Hepatocyte (in vitro differentiated cells): ENCODE results near the gene TANC1.

Experiments used
- EZH2phosphoT487 ChIP-seq: fragments of 200-600 bp; sonication (generic); IDR thresholded peaks from one replicate; pipeline ENCODE4 v1.6.1; 2018; ENCODE audit warnings: antibody characterized with exemption, mild to moderate bottlenecking, low read depth, moderate library complexity; ENCODE audit not compliant: unreplicated experiment, severe bottlenecking
- TF ChIP-seq, protein P1 (sequence below): fragments of 200-600 bp; sonication (generic); IDR thresholded peaks from 2 replicates; pipeline ENCODE4 v1.5.1; 2016; ENCODE audit warnings: antibody characterized with exemption, mild to moderate bottlenecking; ENCODE audit not compliant: poor library complexity

DNA sequence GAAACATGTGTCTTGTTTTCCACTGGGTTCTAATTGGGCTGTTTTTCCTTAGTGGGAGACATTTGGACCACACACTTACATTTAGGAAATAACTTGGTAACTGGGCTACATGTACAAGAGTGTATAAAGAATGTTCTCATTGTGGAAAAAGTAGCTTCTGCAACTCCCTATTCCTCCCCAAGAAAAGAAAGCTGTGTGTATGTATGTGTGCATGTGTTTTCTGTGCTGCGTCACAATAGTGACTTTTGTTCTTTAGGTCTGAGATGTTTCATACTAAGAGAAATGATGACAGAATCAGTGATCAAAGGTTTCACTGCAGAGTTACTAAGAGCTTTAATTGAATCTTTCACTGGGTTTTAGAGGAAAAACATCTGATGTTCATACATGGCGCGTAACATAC, 82.7 kb downstream of the TANC1 start:
- TF ChIP-seq, protein P1, sequence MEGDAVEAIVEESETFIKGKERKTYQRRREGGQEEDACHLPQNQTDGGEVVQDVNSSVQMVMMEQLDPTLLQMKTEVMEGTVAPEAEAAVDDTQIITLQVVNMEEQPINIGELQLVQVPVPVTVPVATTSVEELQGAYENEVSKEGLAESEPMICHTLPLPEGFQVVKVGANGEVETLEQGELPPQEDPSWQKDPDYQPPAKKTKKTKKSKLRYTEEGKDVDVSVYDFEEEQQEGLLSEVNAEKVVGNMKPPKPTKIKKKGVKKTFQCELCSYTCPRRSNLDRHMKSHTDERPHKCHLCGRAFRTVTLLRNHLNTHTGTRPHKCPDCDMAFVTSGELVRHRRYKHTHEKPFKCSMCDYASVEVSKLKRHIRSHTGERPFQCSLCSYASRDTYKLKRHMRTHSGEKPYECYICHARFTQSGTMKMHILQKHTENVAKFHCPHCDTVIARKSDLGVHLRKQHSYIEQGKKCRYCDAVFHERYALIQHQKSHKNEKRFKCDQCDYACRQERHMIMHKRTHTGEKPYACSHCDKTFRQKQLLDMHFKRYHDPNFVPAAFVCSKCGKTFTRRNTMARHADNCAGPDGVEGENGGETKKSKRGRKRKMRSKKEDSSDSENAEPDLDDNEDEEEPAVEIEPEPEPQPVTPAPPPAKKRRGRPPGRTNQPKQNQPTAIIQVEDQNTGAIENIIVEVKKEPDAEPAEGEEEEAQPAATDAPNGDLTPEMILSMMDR = no peak
- TF ChIP-seq EZH2phosphoT487 = no peak
